SU-DHL-6 (cell line): ENCODE data around the gene ANXA6.

Experiments
- CTCF ChIP-seq: fragments of 200-600 bp; sonication (generic); IDR thresholded peaks from one replicate; pipeline ENCODE4 v1.5.1; 2017; ENCODE audit warnings: antibody characterized with exemption, mild to moderate bottlenecking, low read length, moderate library complexity; ENCODE audit not compliant: insufficient read depth, poor library complexity, severe bottlenecking
- EZH2phosphoT487 ChIP-seq: fragments of 200-600 bp; sonication (generic), shearing (Covaris generic); conservative IDR thresholded peaks from 2 replicates; pipeline ENCODE4 v1.6.1; 2018; ENCODE audit warnings: mild to moderate bottlenecking, antibody characterized with exemption, low read length, moderate library complexity, mixed read lengths

- TF ChIP-seq CTCF, result no peak
- TF ChIP-seq EZH2phosphoT487, result no peak
These were observed 79.6 kb downstream of the ANXA6 start for GRCh38 chr5:151077967-151078366.
